GOT3 (cell line): ENCODE measurements around the gene PTGER2.

ENCODE experiments used
- DNase-seq: peaks from one replicate; lab custom pipeline; 2025; ENCODE audit warnings: mixed read lengths; lab: John Stamatoyannopoulos, UW

The PTGER2 gene

GRCh38 chr14:52313903-52314594 is at the start of gene PTGER2:
TSS of gene PTGER2 (plus strand) at chr14:52314312. CDS start at chr14:52314549, 237 bp downstream.
- DNase-seq: peak; percentile 41

- no peak for DNase-seq
Measured at GRCh38 chr14:52265253-52265652, 48.9 kb upstream of the PTGER2 start.

GRCh38 chr14:52266179-52266578 is 47.9 kb upstream of the PTGER2 start:
- DNase-seq: no peak

- no peak for DNase-seq
Measured at GRCh38 chr14:52266782-52267181, 47.3 kb upstream of the PTGER2 start.

- DNase-seq: no peak
Measured at GRCh38 chr14:52267501-52268278, 46.4 kb upstream of the PTGER2 start, which contains the start of gene PTGDR. TSS of gene PTGDR (plus strand) at chr14:52267698. CDS start at chr14:52267815, 117 bp downstream.

GRCh38 chr14:52268279-52269061 is 45.6 kb upstream of the PTGER2 start:
- no peak for DNase-seq

- no peak for DNase-seq
Measured at GRCh38 chr14:52269100-52269499, 45.0 kb upstream of the PTGER2 start.

GRCh38 chr14:52269982-52270381 is 44.1 kb upstream of the PTGER2 start:
- DNase-seq: no peak

- no peak for DNase-seq
Measured at GRCh38 chr14:52271538-52271937, 42.6 kb upstream of the PTGER2 start.

GRCh38 chr14:52272375-52272774 is 41.7 kb upstream of the PTGER2 start:
- no peak for DNase-seq

- no peak for DNase-seq
Measured at GRCh38 chr14:52275372-52275771, 38.7 kb upstream of the PTGER2 start.

GRCh38 chr14:52277552-52277951 is 36.6 kb upstream of the PTGER2 start:
- DNase-seq: no peak

GRCh38 chr14:52279408-52279807 is 34.7 kb upstream of the PTGER2 start:
- no peak for DNase-seq

- no peak for DNase-seq
Measured at GRCh38 chr14:52283099-52283498, 31.0 kb upstream of the PTGER2 start.

GRCh38 chr14:52286661-52287649 is 27.2 kb upstream of the PTGER2 start:
- no peak for DNase-seq

GRCh38 chr14:52296378-52296777 is 17.7 kb upstream of the PTGER2 start:
- no peak for DNase-seq

GRCh38 chr14:52298795-52299194 is 15.3 kb upstream of the PTGER2 start:
- no peak for DNase-seq

- no peak for DNase-seq
Measured at GRCh38 chr14:52299692-52300278, 14.3 kb upstream of the PTGER2 start.

- no peak for DNase-seq
Measured at GRCh38 chr14:52303236-52303635, 10.9 kb upstream of the PTGER2 start.

GRCh38 chr14:52304248-52304904 is 9.7 kb upstream of the PTGER2 start:
- DNase-seq: no peak
